Lung (tissue), 12 donors: ENCODE measurements around the gene DNAAF1. TPM values are rescaled to one million over a fixed set of nuclear protein-coding genes. Genes with fewer than 3 reads are reported as not detected.
"Not testable (repeated sequence)": the region's sequence is repeated elsewhere in the genome, so short reads cannot be mapped to it uniquely, and the experiment has no call there.

Source experiments
- ATAC-seq: fragments of 200-7000 bp; cut with Tn5 transposase; one replicate; pipeline ENCODE4 v1.9.1; 2020; ENCODE audit warnings: moderate number of reproducible peaks; ENCODE audit not compliant: insufficient read depth, low FRiP score
- DNase-seq, 3 donors: peaks; one replicate each; pipeline ENCODE4 v3.0.0-alpha.2; 2013 to 2017
- H3K27ac ChIP-seq, 2 donors: one replicate each; pipeline ENCODE4 v1.5.1; 2013; ENCODE audit warnings: mild to moderate bottlenecking in 2 of 2, moderate library complexity in 2 of 2, control low read depth in 1 of 2, inconsistent platforms in 1 of 2, low read depth in 1 of 2, low read length in 1 of 2
- H3K27me3 ChIP-seq, 3 donors: one replicate each; pipeline ENCODE4 v1.5.1; 2013; ENCODE audit warnings: low read length in 2 of 3; ENCODE audit not compliant: control insufficient read depth in 3 of 3, insufficient read depth in 3 of 3
- H3K36me3 ChIP-seq, 4 donors: one replicate each; pipeline ENCODE4 v1.5.1; 2013; ENCODE audit warnings: low read length in 4 of 4, mild to moderate bottlenecking in 1 of 4, moderate library complexity in 1 of 4; ENCODE audit not compliant: control insufficient read depth in 4 of 4, insufficient read depth in 4 of 4
- H3K4me1 ChIP-seq, 5 donors: one replicate each; pipeline ENCODE4 v1.5.1; 2013; ENCODE audit warnings: low read length in 5 of 5, mild to moderate bottlenecking in 2 of 5, moderate library complexity in 1 of 5; ENCODE audit not compliant: control insufficient read depth in 5 of 5, insufficient read depth in 5 of 5
- H3K4me3 ChIP-seq: one replicate; pipeline ENCODE4 v1.5.1; 2013; ENCODE audit warnings: mild to moderate bottlenecking, control low read depth, moderate library complexity
- H3K9ac ChIP-seq, 2 donors: one replicate each; pipeline ENCODE4 v1.5.1; 2013; ENCODE audit warnings: low read length in 2 of 2, control low read depth in 1 of 2; ENCODE audit not compliant: insufficient read depth in 1 of 2
- H3K9me3 ChIP-seq, 4 donors: one replicate each; pipeline ENCODE4 v1.5.1; 2013; ENCODE audit warnings: low read length in 3 of 4, mild to moderate bottlenecking in 1 of 4, moderate library complexity in 1 of 4; ENCODE audit not compliant: control insufficient read depth in 4 of 4, insufficient read depth in 3 of 4
- WGBS, 2 donors: extraction: QIAGEN DNeasy Blood & Tissue Kit; methylation state at CpG; one replicate each; pipeline ENCODE4 v1.1.7; 2013; 5-methylcytosine and 5-hydroxymethylcytosine counted together
- polyA plus RNA-seq, 2 donors: library from polyadenylated mRNA; stranded (reverse); fragments of 200-250 nt; gene quantifications; one replicate each; pipeline ENCODE4 v1.2.1, GENCODE V29; 2013
- total RNA-seq, 2 donors: library from RNA; depleted of rRNA in 1 of 2; stranded (reverse); fragments of >200 nt in 1 of 2; gene quantifications; one replicate each; pipeline ENCODE4 v1.2.1, GENCODE V29; 2014 to 2021
- TF ChIP-seq, protein P1 (sequence below): IDR thresholded peaks from 2 replicates; pipeline ENCODE4 v1.5.1; 2012; ENCODE audit warnings: mild to moderate bottlenecking; ENCODE audit errors: control extremely low read depth, extremely low read depth
- donor health status: control.
- donor health status: control.
- donor health status: Bipolar disorder and iron deficiency.
- donor health status: healthy.
- donor health status: DM: yes; HTN: yes; CAD: no.

DNAAF1 gene
- total and polyA plus RNA-seq, 4 donors = 11.5 to 38.5 (median 12.4) TPM

DNA sequence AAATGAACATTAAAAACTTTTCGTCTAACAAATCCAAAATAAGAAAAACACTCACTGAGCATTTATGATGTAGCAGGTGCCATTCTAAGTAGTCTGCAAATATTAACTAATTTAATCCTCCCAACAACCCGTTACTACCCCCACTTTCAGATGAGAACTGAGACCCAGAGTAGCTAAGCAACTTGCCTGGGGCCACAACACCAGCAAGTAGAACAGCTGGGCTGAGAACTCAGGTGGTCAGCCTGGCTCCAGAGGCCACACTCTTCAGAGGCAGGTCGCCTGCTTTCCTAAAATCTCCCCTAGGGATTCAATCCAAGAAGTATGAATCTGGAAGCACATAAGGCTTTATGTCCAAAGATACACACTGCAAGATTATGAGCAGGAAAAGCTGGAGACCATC, 34.6 kb upstream of the DNAAF1 start:
- WGBS, 2 donors = 79 to 92% methylated on average over 3 of the region's 3 CpGs
- Histone ChIP-seq H3K36me3 (peaks cover 3 to 14% (median 7%) of the 10 kb centered on the region in 4 donors), H3K4me3 (no peak overlapping the region), H3K4me1 (peaks cover 3 to 25% (median 4%) of the 10 kb centered on the region in 5 donors), H3K9ac (no peak overlapping the region), H3K9me3 (no peaks in the 10 kb centered on the region), H3K27me3 (no peaks in the 10 kb centered on the region), H3K27ac (peak overlapping the region in 1 of 2 donors; percentile 55)
- TF ChIP-seq, protein P1, sequence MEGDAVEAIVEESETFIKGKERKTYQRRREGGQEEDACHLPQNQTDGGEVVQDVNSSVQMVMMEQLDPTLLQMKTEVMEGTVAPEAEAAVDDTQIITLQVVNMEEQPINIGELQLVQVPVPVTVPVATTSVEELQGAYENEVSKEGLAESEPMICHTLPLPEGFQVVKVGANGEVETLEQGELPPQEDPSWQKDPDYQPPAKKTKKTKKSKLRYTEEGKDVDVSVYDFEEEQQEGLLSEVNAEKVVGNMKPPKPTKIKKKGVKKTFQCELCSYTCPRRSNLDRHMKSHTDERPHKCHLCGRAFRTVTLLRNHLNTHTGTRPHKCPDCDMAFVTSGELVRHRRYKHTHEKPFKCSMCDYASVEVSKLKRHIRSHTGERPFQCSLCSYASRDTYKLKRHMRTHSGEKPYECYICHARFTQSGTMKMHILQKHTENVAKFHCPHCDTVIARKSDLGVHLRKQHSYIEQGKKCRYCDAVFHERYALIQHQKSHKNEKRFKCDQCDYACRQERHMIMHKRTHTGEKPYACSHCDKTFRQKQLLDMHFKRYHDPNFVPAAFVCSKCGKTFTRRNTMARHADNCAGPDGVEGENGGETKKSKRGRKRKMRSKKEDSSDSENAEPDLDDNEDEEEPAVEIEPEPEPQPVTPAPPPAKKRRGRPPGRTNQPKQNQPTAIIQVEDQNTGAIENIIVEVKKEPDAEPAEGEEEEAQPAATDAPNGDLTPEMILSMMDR = no peak
- DNase-seq (no peak), ATAC-seq (no peak)

DNA sequence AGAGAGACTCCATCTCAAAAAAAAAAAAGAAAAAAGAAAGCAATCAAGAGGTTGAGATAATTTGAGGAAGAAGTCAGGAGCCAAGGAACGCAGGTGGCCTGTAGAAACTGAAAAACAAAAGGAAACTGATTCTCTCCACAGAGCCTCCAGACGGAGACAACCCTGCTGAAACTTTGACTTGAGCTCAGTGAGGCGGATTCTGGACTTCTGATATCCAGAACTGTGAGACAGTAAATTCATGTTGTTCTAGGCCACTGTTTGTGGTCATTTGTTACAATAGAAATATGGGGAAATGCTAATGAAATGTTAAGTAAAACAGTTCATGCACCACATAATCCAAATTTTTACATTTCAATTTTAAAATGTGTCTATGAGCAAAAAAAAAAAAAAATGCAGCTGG, 33.6 kb upstream of the DNAAF1 start:
- H3K4me1 ChIP-seq = peaks cover 5 to 26% (median 5%) of the 10 kb centered on the region in 5 donors
- H3K9ac ChIP-seq = no peak overlapping the region
- TF ChIP-seq, protein P1 = no peak
- no peak overlapping the region for H3K4me3 ChIP-seq
- no peak overlapping the region for H3K27ac ChIP-seq
- H3K9me3 ChIP-seq = no peaks in the 10 kb centered on the region
- no peak for ATAC-seq
- DNase-seq = no peak
- WGBS, 2 donors = 58 to 80% methylated on average over 3 of the region's 3 CpGs
- peaks cover 3 to 9% (median 5%) of the 10 kb centered on the region in 4 donors for H3K36me3 ChIP-seq
- no peaks in the 10 kb centered on the region for H3K27me3 ChIP-seq

DNA sequence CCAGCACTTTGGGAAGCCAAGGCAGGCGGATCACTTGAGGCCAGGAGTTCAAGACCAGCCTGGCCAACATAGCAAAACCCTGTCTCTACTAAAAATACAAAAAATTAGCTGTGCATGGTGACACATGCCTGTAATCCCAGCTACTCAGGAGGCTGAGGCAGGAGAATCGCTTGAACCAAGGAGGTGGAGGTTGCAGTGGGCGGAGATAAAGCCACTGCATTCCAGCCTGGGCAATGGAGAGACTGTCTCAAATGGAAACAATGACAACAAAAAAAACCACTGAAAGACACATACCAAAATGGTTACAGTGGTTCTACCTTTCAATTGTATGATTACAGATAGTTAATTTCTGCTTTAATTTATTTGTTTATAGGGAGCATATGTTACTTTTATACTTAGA, 33.2 kb upstream of the DNAAF1 start:
- not testable (repeated sequence) for H3K27me3 ChIP-seq

DNA sequence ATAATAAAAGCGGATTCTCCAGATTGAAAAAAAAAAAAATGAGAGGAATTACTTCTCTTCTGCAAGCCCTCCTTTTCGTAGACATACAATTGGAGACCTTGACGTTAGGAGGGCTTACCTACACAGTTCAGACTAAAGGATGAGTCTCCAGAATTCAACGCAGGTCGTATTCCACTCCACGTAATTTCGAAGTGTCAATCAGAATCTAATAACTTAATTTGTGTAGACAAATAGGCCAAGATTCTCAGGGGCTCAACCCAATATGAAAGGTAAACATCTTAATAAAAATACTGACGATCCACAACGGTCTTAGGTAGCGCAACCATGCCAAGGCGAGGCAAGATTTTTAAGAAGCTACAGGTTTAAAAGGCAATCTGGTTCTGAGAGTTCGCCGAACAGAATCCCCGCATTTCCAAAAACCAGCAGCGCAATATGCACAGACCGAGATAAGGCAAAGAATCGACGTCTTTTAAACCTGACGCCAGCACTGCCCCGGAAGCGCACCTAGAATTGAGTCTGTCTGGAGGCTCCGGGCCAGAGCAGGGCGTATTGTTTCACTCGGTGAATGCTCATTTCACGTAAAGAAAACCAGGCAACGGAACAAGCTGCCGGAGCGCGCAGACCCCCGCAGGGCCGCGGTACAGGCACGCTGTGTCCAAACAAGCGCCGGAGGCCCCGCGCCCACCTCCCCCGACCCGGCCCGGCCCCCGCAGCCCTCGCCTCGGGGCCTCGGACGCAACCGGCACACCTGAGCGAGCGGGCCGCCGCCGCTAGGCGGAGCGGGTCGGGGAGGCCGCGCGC, 29.0 kb upstream of the DNAAF1 start:
- H3K27me3 ChIP-seq = no peaks in the 10 kb centered on the region
- H3K9me3 ChIP-seq = no peaks in the 10 kb centered on the region
- H3K4me1 ChIP-seq = peaks cover 5 to 14% (median 9%) of the 10 kb centered on the region in 5 donors
- 1 to 2% methylated on average over 51 to 57 of the region's 57 CpGs for WGBS, 2 donors
- peak overlapping the region; percentile 86 for H3K4me3 ChIP-seq
- peak overlapping the region; percentile 76 to 89 for H3K9ac ChIP-seq
- H3K27ac ChIP-seq = peak overlapping the region; percentile 94 to 96
- peak in 1 of 3 donors; percentile 43 for DNase-seq
- TF ChIP-seq, protein P1 = no peak
- ATAC-seq = no peak
- peaks cover 0 to 3% (median 0%) of the 10 kb centered on the region in 4 donors for H3K36me3 ChIP-seq

More for the DNA sequence above, 33.2 kb upstream of the DNAAF1 start:
- H3K4me1 ChIP-seq = peaks cover 5 to 26% (median 5%) of the 10 kb centered on the region in 5 donors
- H3K9ac ChIP-seq, H3K9me3 ChIP-seq, ATAC-seq, H3K4me3 ChIP-seq, H3K36me3 ChIP-seq, DNase-seq, H3K27ac ChIP-seq: not testable (repeated sequence)
- WGBS, 2 donors = 93 to 96% methylated on average over 3 of the region's 3 CpGs
